ENCODE measurements around the gene USP17L22. TPM values are rescaled to one million over a fixed set of nuclear protein-coding genes. Genes with fewer than 3 reads are reported as not detected.

USP17L22 gene
- total RNA-seq, result not detected in 2 replicates

GRCh38 chr4:9267319-9267718 is at the start of gene USP17L22:
USP17L22 (plus strand) TSS chr4:9267619; CDS start chr4:9267619, 0 bp downstream.

GRCh38 chr4:9219852-9220251 is 47.6 kb upstream of the USP17L22 start, which contains the start of gene USP17L12:
USP17L12 (plus strand) TSS chr4:9220152; CDS start chr4:9220152, 0 bp downstream.

GRCh38 chr4:9224596-9224995 is 42.8 kb upstream of the USP17L22 start, which contains the start of gene USP17L13:
USP17L13 (plus strand) TSS chr4:9224896; CDS start chr4:9224896, 0 bp downstream.

GRCh38 chr4:9234085-9234484 is 33.3 kb upstream of the USP17L22 start, which contains the start of gene USP17L15:
USP17L15 (plus strand) TSS chr4:9234385; CDS start chr4:9234385, 0 bp downstream.

GRCh38 chr4:9243579-9243978 is 23.8 kb upstream of the USP17L22 start, which contains the start of gene USP17L17:
USP17L17 (plus strand) TSS chr4:9243879; CDS start chr4:9243879, 0 bp downstream.

GRCh38 chr4:9247953-9248680 is 19.3 kb upstream of the USP17L22 start, which contains the start of gene USP17L18:
USP17L18 (plus strand) TSS chr4:9248630; CDS start chr4:9248630, 0 bp downstream.

GRCh38 chr4:9253078-9253477 is 14.3 kb upstream of the USP17L22 start, which contains the start of gene USP17L19:
USP17L19 (plus strand) TSS chr4:9253378; CDS start chr4:9253378, 0 bp downstream.

GRCh38 chr4:9257824-9258223 is 9.6 kb upstream of the USP17L22 start, which contains the start of gene USP17L20:
USP17L20 (plus strand) TSS chr4:9258124; CDS start chr4:9258124, 0 bp downstream.

GRCh38 chr4:9262572-9262971 is 4.8 kb upstream of the USP17L22 start, which contains the start of gene USP17L21:
USP17L21 (plus strand) TSS chr4:9262872; CDS start chr4:9262872, 0 bp downstream.

Other genes starting within 250 kb of the USP17L22 start
- not detected in 2 replicates for gene FAM90A26, start 97.2 kb upstream of the USP17L22 start, total RNA-seq
- not detected in 2 replicates for gene USP17L10, start 57.0 kb upstream of the USP17L22 start, total RNA-seq
- gene USP17L11, start 52.2 kb upstream of the USP17L22 start, total RNA-seq, result not detected in 2 replicates
- gene USP17L12, start 47.5 kb upstream of the USP17L22 start, total RNA-seq, result not detected in 2 replicates
- not detected in 2 replicates for gene USP17L13, start 42.7 kb upstream of the USP17L22 start, total RNA-seq
- gene USP17L15, start 33.2 kb upstream of the USP17L22 start, total RNA-seq, result not detected in 2 replicates
- gene USP17L17, start 23.7 kb upstream of the USP17L22 start, total RNA-seq, result not detected in 2 replicates
- gene USP17L18, start 19.0 kb upstream of the USP17L22 start, total RNA-seq, result not detected in 2 replicates
- not detected in 2 replicates for gene USP17L19, start 14.2 kb upstream of the USP17L22 start, total RNA-seq
- not detected in 2 replicates for gene USP17L20, start 9.5 kb upstream of the USP17L22 start, total RNA-seq
- gene USP17L21, start 4.7 kb upstream of the USP17L22 start, total RNA-seq, result not detected in 2 replicates
- not detected in 2 replicates for gene USP17L24, start 57.5 kb downstream of the USP17L22 start, total RNA-seq
- gene USP17L25, start 62.3 kb downstream of the USP17L22 start, total RNA-seq, result not detected in 2 replicates
- gene USP17L26, start 67.0 kb downstream of the USP17L22 start, total RNA-seq, result not detected in 2 replicates
- not detected in 2 replicates for gene USP17L5, start 71.8 kb downstream of the USP17L22 start, total RNA-seq
- gene USP17L27, start 76.5 kb downstream of the USP17L22 start, total RNA-seq, result not detected in 2 replicates
- gene USP17L28, start 81.3 kb downstream of the USP17L22 start, total RNA-seq, result not detected in 2 replicates
- not detected in 2 replicates for gene USP17L29, start 86.0 kb downstream of the USP17L22 start, total RNA-seq
- not detected in 2 replicates for gene USP17L30, start 95.5 kb downstream of the USP17L22 start, total RNA-seq
- not detected in 2 replicates for gene DEFB131A, start 176.8 kb downstream of the USP17L22 start, total RNA-seq

Data from pericardium fibroblast (primary cell).